Measurements from ENCODE around the gene RIMBP2. TPM values are rescaled to one million over a fixed set of nuclear protein-coding genes. Genes with fewer than 3 reads are reported as not detected.
A peak's percentile ranks its signal among the peaks of the same experiment; 100 is the strongest.

The RIMBP2 gene
- total RNA-seq, 1 donor from 2014 or later = 0.27 TPM

DNA sequence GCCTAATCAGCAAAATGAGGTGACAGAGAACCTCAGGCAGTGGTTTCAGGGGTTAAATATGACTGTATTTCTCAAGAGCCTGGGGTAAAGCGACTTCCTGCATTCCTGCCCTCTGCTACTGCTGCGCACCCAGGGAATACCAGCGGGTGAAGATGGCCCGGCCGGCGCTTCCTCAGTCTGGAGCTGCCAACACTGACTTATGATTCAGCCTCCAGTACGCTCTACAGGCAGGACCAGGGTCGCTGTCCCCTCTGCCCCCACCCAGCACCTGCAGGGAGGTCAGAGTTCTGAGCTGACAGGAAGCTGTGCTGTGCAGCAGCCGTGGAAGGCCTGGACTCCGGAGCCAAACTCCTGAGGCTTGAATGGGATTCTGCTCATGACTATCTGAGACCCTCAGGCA is 250.5 kb downstream of the RIMBP2 start:
- TF ChIP-seq, protein P1, sequence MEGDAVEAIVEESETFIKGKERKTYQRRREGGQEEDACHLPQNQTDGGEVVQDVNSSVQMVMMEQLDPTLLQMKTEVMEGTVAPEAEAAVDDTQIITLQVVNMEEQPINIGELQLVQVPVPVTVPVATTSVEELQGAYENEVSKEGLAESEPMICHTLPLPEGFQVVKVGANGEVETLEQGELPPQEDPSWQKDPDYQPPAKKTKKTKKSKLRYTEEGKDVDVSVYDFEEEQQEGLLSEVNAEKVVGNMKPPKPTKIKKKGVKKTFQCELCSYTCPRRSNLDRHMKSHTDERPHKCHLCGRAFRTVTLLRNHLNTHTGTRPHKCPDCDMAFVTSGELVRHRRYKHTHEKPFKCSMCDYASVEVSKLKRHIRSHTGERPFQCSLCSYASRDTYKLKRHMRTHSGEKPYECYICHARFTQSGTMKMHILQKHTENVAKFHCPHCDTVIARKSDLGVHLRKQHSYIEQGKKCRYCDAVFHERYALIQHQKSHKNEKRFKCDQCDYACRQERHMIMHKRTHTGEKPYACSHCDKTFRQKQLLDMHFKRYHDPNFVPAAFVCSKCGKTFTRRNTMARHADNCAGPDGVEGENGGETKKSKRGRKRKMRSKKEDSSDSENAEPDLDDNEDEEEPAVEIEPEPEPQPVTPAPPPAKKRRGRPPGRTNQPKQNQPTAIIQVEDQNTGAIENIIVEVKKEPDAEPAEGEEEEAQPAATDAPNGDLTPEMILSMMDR (IDR thresholded peaks at IDR 0.05) = no peak
- H3K9me3 ChIP-seq = peaks cover 5% of the 10 kb centered on the region
- ATAC-seq (no peak), DNase-seq (no peak)
- H3K27me3 ChIP-seq (ENCODE audit: low read depth) = no peaks in the 10 kb centered on the region
- H3K36me3 ChIP-seq = no peaks in the 10 kb centered on the region
- no peak overlapping the region for H3K4me3 ChIP-seq
- intact Hi-C loops (cut with DNase I) = no loop called here
- H3K27ac ChIP-seq = no peak overlapping the region
- no peaks in the 10 kb centered on the region for H3K4me1 ChIP-seq

- Histone ChIP-seq H3K4me1 (no peaks in the 10 kb centered on the region), H3K27ac (no peak overlapping the region), H3K36me3 (no peaks in the 10 kb centered on the region), H3K9me3 (peaks cover 5% of the 10 kb centered on the region), H3K27me3 (ENCODE audit: low read depth) (no peaks in the 10 kb centered on the region), H3K4me3 (no peak overlapping the region)
- TF ChIP-seq, protein P1 (IDR thresholded peaks at IDR 0.05) = no peak
- intact Hi-C loops (cut with DNase I) = no loop called here
- no peak for ATAC-seq
- no peak for DNase-seq
Measured at GRCh38 chr12:130465046-130465445, 251.1 kb downstream of the RIMBP2 start.

DNA sequence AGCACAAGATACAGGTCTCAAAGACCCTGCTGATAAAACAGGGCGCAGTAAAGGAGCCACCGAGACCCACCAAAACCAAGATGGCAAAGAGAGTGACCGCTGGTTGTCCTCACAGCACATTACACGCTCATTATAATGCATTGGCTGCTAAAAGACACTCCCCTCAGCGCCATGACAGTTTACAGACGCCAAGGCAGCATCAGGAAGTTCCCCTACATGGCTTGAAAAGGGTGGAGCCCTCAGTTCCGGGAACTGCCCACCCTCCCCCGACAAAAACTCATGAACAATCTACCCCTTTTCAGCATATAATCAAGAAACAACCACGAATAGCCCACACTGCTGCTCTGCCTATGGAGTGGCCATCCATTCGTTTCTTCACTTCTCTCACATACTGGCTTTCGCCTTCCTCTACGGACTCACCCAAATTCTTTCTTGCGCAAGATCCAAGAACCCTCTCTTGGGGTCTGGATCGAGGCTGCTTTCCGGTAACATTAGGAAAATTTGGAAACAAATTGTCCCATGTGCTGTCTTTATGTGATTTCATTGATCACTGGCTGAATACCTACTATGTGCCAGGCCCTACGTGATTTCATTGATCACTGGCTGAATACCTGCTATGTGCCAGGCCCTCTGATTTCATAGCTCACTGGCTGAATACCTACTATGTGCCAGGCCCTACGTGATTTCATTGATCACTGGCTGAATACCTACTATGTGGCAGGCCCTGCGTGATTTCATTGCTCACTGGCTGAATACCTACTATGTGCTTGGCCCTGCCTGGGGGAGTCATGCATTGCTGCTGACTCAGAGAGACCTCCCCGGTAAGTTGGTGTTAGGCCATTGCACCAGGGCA is 252.1 kb downstream of the RIMBP2 start:
- no peak for ATAC-seq
- Histone ChIP-seq H3K36me3 (no peaks in the 10 kb centered on the region), H3K27me3 (ENCODE audit: low read depth) (no peaks in the 10 kb centered on the region), H3K9me3 (peaks cover 5% of the 10 kb centered on the region), H3K27ac (no peak overlapping the region), H3K4me3 (no peak overlapping the region), H3K4me1 (no peaks in the 10 kb centered on the region)
- intact Hi-C loops (cut with DNase I) = no loop called here
- TF ChIP-seq, protein P1 (IDR thresholded peaks at IDR 0.05) = no peak
- DNase-seq = no peak

GRCh38 chr12:130463275-130463658 is 252.8 kb downstream of the RIMBP2 start:
- ATAC-seq (no peak), DNase-seq (no peak)
- Histone ChIP-seq H3K4me3 (no peak overlapping the region), H3K36me3 (no peaks in the 10 kb centered on the region), H3K27me3 (ENCODE audit: low read depth) (no peaks in the 10 kb centered on the region), H3K4me1 (no peaks in the 10 kb centered on the region), H3K27ac (no peak overlapping the region), H3K9me3 (peaks cover 5% of the 10 kb centered on the region)
- intact Hi-C loops (cut with DNase I) = no loop called here
- TF ChIP-seq, protein P1 (IDR thresholded peaks at IDR 0.05) = no peak

GRCh38 chr12:130462558-130463274 is 253.4 kb downstream of the RIMBP2 start:
- Histone ChIP-seq H3K27me3 (ENCODE audit: low read depth) (no peaks in the 10 kb centered on the region), H3K9me3 (peaks cover 5% of the 10 kb centered on the region), H3K4me3 (no peak overlapping the region), H3K36me3 (no peaks in the 10 kb centered on the region), H3K4me1 (no peaks in the 10 kb centered on the region), H3K27ac (no peak overlapping the region)
- intact Hi-C loops (cut with DNase I) = no loop called here
- DNase-seq (no peak), ATAC-seq (peak in 1 of 2 donors; percentile 10)
- TF ChIP-seq, protein P1 (IDR thresholded peaks at IDR 0.05) = no peak
